Inferior parietal cortex (tissue), 1 donor: Measurements from ENCODE around the gene CREG1.
"Not testable (repeated sequence)": the region's sequence is repeated elsewhere in the genome, so short reads cannot be mapped to it uniquely, and the experiment has no call there.

Experiments used
- DNase-seq: peaks from one replicate; pipeline ENCODE4 v3.0.0-alpha.2; 2016; ENCODE audit errors: extremely low spot score

Gene CREG1

DNA sequence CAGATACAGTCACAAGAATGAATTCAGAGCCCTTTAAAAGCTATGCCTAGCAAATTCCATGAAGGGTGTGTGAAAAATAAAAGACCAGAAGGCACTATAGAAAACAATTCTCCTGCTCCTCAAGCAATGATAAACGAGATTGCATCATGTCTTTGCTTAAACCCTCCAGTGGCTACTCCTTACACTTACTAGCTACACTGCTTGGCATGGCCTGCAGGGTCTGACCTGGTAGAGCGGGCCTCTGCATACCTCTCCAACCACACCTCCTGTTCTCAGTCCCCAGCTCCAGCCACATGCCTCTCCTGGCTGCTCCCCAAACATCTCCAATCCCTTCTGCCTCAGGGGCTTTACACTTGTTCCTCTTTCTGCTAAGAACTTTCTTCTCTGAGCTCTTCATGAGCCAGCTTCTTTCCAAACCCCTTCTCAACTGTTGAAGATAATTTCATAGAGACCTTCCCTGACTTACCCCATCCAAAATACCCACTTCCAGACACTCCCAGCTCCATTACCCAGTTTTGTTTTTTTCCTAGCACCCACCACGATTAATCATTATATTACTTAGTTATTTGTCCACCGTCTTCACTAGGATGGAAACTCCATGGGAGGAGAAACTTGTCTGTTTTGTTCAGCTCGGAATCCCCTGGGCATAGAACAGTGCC is 11.2 kb upstream of the CREG1 start:
- DNase-seq, result no peak

DNA sequence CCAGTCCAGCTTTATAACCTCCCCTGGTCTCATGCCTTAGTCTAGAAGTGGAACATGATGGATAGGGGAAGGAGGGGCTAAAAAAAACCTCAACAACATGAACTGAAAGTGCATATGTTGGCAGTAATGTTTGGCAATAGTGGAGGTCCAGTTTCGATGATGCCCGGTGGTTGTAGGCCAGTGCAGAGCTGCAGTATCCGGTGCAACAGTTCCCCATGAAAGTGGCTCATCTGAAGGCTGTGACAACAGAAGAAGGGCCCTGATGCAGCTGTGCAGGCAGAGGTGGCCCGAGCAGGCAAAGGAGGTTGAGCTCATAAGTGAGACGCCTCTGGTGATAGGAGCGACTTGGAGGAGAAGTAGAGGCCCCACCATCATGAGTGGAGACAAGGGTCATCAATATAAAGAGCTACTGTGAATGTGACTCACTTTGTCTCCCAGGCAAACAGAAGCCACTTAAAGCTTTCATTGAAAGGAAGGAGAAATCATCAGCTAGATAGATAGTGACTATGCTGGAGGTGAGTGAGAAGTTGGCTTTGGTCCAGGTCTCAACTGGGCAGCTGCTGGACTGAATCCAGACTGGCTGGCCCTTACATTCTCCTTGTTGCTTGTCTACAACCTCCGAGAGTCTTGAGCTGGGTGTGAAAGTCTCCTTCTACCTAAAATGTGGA is 10.2 kb upstream of the CREG1 start:
- no peak for DNase-seq

DNA sequence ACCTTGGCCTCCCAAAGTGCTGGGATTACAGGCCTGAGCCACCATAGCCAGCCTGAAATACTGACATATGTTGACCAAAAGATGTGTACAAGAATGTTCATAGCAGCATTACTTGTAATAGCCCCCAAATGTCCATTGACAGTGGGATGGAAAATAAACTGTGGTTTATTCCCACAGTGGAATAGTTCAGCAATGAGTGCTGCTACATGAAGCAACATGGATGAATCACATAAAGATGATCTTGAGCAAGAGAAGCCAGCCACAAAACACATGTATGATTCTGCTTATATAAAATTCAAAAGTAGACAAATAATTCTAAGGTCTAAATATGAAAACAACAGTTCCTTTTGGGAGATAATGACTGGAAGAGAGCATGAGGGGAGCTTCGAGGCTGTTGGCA is 9.1 kb upstream of the CREG1 start:
- no peak for DNase-seq

DNA sequence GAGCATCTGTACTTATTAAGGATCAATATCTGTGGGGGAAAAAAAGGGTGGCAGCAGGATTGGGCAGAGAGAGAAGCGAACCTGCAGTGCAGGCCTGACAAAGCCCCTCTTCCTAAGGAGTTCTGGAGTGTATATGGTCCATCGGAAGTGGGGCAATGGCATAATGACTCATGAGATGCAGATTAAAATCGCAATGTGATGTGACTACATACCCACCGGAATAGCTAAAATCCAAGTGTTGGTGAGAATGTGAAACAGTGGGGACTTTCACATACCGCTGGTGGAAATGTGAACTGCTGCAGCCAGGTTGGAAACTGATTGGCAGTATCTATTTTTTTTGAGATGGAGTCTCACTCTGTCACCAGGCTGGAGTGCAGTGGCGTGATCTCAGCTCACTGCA is 8.2 kb upstream of the CREG1 start:
- DNase-seq, result no peak

DNA sequence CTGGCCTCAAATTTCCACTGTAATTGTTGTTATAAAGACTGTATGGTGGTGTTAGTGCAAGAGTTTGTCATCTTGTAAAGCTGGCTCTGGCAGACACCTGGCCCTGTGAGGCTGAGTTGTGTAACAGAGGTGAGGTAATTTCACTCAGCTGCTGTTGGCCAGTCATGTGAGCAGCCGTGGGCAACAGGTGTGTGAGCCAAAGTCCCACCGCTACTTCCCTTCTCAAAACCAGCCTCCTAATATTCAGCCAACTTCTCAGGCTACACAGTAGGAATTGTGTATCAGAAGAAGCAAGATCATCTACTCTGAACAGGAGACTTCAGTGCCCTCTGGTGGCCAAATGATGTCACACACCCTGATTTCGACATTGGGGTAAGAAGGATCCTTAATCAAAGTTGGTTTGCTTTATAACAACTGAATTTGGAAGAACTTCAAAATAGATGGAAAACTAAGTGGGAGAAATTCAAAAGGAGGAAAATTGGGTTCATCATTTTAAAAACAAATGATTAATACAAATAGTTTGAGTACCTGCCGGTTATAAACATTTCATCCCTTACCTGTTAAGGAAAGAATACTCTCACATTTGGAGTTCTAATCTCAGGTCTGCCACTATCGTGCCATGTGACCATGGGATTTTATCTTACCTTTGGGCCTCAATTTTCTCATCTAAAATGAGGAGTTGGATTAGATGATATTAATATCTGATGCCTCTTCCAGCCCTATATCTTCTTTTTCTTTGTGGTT is 2.6 kb upstream of the CREG1 start:
- DNase-seq, result peak; percentile 94

DNA sequence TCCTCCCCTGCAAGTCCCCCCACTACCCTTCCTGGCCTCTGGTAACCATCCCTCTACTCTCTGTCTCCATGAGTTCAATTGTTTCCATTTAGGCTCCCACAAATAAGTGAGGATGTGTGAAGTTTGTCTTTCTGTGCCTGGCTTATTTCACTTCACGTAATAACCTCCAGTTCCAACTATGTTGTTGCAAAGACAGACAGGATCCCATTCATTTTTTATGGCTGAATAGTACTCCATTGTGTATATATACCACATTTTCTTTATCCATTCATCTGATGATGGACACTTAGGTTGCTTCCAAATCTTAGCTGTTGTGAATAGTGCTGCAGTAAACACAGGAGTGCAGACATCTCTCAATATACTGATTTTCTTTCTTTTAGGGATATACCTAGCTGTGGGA is 1.5 kb upstream of the CREG1 start:
- DNase-seq, result not testable (repeated sequence)

DNA sequence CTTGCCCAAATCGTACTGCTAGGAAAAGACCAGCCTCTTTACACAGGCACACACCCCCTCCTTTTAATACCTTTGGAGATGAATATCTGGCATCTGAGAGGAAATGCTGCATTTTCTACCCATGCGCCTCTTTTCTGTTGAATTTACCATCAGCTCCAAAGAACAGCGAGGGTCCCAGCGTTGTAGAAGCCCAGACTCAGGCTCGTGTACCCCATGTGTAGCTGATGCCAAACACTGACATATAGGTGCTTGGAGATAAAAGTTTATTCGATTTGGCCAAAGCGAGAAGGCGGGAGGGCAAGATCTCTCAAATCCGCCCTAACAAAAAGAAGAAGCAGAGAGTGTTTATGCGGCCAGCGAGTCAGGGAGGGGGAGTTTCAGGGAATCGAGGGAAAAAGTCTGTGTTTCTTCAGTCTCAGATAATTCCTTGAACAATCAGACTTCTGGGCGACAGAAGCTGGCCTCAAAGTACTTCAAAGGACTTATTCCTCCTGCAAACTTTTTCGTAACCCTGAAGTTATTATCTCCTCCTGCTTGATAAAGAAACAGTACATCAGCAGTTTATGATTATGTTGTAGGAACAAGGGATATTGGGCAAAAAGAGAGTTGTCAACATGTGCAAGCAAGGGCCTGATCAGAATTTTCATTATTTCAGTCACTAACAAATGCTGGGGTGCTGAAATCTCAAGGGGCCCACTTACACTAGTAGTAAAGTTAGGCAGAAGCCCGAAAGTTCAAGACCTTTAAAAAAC is 642 bp upstream of the CREG1 start:
- DNase-seq, result no peak

DNA sequence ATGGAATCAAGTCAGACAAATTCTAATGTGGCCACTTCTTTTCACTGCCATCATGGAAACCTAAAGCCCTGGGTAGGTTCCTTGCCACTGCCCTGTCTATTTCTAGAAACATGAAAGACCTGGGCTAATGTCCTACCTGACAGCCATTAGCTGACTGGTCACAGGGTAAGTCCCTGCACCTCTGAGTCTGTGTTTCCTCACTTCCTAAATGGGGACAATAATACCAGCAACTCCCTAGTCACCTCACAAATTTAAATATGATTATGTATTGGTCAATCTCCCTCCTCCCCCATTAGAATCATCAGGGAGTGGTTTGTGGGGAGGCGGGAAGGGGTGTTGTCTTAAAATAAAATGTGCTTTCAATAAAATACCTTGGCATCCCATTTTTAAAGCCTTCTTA is 2.2 kb downstream of the CREG1 start:
- DNase-seq, result no peak

DNA sequence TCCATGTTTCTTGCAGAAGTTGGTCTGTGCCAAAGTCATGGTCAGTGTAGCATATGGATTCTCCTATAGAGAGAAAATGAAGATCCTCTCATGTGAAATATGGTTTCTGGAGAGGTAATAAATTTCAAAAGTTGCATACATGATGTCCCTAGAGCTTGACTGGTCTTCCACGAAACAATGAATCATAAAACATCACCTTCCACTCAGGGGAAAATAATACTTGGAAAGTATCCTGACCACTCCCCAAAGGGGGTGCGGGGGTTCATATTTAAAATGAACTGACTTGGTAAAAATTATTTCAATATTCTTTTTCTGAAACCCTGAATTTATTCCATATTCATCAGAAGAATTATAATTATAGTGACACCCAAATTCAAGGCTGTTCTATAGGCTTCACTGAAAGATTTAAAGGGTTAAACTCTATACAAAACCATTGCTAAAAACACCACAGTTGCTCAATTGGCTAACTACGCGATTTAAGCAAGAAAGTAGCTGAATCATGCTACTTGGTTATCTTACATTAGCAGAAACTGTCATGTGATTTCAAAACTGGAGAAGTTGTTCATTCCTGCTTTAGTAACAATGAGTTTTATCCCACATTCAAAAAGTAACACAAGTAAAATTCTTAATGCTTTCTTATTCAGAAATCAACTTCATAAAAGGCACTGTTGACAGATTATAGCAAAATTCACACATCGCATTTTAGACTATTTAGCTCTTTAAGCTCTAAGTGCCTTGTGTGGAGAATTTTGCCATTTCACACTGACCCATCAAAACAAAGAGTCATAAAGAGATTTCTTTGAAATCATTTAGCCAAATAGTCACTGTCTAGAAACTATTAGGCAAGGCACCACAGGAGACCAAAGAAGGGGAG is 5.3 kb downstream of the CREG1 start:
- no peak for DNase-seq

DNA sequence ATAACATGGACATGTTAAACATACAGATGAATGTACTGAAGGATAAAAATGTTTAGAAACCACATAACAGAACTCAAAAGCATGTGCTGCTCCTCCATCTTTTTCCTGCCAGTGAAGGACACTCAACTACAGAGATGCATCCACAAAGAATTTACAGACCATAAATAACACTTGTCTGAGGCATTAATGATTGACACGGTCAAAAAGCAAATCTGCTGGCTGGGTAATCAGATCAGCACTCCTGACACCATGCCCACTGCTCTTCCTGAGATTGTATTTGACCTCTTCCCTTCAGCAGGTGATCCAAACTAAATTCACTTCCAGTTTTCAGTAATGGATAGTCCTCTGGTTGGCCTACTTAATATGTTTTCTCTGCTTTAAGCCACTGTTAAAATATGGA is 6.6 kb downstream of the CREG1 start:
- DNase-seq, result no peak

DNA sequence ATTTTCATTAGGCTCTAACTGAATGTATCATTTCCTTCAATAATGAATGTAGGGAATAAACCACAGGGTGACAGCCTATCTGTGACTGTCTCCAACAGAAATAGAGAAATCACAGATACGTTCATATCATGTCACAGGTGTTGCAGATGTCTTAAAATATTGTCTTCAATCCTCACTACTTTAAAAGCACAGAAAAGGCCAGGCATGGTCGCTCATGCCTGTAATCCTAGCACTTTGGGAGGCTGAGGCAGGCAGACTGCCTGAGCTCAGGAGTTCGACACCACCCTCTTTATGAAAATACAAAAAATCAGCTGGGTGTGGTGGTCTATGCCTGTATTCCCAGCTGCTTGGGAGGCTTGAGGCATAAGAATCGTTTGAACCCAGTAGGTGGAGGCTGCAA is 8.2 kb downstream of the CREG1 start:
- no peak for DNase-seq

DNA sequence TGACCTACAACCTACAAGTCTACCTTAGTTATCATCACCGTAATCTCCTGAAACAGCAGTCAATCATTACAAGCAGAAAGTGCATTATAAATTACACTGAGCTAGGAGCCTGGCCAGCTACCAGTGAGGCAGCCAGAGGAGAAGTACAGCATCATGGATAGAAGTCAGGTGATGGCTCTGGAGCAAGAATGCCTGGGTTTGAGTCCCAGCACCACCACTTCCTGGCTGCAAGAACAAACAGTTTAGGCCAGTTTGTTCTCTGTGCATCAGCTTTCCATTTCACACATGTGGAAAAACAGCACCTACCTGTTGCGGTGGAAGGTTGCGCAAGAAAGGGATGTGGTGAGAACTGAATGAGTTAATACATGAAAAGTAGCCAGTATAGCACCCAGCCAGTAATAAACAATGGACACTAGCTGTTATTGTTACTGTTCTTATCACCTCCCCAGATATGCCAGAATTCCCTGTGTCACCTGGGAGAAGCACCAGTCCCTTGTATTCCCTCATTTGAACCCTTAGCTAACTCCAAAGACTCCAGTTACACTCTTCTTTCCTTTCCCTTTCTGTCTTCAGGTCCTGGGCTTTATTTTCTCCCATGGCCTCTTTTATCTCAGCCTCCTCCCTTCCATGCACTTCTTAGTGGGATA is 9.0 kb downstream of the CREG1 start:
- DNase-seq, result no peak

DNA sequence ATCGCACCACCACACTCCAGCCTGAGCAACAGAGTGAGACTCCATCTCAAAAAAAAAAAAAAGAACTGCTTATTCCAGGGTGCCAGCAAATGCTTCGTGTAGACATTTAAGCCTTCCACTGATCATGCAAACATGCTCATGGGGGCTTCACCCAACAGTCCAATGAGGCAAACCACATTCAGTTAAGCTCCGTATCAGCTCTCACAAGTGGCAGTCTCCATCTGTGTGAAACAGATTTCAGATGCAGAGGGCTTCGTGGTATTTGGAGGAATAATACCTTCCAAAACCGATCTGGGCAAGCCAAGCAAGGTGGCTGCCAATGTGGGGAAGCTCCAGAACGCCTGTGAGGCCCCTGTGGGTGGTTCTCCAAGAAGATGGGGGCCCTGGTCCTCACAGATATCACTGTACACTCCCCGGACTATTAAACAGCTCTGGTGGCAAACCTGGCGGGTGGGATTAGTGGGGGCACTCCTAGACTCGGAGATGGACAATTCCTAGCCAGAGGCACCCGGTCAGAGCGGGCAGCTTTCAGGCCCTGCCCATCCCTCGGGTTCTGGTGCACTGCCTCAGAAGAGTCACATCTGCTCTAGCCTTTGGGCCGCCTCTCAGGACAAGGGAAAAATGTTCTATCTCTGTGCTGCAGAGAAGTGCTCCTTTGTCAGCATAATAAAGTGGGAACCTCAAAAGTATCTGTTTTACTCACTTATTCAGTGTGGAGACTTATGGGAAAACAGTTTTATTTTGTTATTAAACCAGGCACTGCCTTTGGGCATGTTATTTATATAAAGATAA is 10.2 kb downstream of the CREG1 start:
- no peak for DNase-seq

DNA sequence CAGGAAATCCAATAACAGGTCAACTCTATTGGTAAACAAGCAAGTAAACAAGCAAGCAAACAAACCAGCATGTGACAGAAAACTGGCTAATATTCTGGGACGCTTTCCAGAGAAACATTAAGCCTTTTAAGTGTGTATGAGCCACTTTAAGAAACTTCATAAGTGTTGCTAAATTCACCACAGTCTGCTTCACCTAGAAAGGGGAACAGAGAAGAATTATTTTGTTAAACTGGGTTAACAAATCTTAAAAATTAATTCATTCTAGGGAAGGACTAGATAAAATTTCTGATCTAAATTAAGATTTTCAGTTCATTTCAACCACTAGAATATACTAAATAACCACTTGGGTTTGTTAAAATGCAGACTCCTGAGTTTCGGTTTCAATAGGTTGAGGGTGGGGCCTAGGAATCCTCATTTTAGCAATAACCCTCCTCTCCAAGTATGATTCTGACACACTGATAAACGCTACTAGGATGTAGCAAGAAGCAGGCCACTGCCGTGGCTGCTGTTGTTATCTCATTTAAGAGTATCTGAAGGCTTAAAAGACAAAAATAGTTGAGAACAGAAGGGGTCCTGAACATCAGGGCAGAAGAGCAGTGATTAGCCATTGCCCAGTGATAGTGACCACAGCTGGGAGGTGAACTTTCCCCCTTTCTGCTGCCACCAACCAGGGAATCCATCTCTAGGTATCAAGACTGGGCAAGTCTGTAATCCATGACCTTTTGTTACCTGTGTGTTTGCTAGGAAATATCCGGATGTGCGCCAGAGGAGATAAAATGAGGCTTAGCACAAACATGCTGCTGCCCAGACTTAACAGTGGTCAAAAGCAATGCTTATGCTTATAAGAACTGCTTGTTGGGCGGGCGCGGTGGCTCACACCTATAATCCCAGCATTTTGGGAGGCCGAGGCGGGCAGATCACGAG is 11.2 kb downstream of the CREG1 start:
- DNase-seq, result no peak

DNA sequence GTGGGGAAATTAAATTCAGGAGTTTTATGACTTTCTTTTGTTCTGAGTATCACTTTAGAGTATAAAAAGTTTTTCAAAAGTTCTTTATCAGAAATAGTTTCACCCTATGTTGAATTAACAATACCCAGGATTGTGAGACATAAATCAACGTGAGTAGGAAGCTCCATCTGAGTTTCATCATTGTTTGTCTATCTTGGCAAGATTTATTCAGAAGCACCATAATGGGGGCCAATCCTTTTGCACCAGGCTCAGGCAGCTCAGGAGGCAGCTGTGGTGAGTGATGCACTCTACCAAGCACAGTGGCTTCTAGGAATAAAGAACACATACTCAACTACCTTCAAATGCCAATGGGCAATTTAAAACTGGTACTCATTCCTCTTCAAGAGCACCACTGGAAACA is 12.0 kb downstream of the CREG1 start:
- no peak for DNase-seq

DNA sequence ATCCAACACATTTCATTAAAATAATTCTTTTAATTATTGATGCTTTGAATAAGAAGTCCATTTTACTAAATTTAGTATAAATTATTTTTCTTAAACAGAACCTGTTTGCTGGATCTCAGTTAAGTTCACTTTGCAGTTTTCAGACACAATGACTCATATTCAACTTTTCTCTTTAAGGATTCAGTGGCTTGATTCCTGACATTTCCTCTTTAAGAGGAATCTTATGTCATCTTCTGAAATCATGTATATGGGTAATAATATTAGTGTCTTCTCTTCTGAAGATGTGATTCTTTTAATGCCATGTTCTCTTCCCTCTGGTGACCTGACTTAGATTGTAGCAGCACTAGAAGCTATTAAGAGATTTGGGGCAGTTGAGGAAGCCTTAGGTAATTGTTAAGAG is 12.6 kb downstream of the CREG1 start:
- DNase-seq, result no peak

DNA sequence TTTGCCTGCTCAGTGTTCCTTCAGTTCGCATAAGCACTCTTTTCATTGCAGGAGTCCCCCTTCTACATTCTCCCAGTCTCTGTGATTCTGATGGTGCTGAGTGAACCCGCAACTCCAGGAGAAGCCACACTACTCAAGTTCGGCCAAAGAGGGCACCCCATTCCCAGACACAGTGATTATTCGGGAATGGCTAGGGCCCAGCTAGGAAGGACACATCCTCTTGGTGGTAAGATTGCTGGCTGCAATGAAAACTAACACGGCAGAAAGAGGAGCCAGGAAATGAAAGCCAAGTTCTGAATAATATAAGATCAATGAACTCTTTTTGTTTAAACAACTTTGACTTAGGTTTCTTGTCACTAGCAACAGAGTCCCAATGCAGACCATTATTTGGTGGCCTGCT is 14.9 kb downstream of the CREG1 start:
- DNase-seq, result no peak

DNA sequence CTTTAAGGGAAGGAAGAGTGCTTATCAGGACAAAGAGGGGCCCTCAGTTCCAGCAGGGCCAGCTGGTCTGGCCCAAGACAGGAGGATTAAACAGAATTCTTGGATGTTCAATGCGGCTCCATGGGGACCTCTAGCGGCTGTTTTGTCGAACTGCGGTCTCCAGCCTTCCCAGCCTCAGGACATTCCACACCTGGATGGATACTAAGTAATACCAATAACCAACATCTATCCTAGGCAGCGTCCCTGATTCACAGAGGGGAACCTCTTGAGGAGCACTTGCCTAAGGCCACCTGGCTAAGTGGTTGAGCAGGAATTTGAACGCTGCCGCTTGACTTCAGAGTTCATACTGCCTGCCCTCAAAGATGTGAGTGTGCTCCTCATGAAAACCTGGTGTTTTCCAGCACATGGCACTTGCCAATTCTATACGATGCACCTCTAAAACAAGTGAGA is 19.7 kb downstream of the CREG1 start:
- DNase-seq, result peak; percentile 90
